ENCODE measurements around the gene RPS18. TPM values are rescaled to one million over a fixed set of nuclear protein-coding genes. Genes with fewer than 3 reads are reported as not detected.

Gene RPS18
- total and polyA plus RNA-seq, 9 of the 15 experiments (the other 6 are each of a cell fraction or from before 2014, with no cell fraction given) = 5,023 to 17,516 (median 8,131) TPM

DNA sequence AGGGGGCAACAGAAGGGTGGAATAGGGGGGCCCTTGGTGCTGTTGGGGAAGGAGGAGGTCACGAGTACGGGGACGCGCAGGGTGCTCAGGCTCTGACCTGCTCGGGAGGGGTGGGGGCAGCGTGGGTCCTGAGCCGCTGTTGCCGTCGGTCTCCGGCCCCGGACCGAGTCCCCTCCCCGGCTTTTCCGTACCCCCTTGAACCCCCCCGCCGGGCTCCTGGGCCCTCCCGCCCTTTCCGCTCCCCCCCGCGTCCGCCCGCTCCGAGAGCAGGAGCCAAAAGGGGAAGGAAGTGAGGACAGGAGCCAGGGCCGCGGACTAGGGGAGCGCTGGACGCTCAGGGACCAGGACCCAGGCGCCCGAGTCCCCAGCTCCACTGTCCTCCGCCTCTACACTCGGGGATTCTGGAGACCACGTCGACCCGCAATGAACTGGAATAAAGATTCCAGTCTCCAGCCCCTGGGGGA lies 26.9 kb downstream of the RPS18 start, which contains the start of gene RGL2 (continued):
- no peak for TF ChIP-seq CHD7 (IDR thresholded peaks at IDR 0.05; ENCODE audit: low read depth, low read length)
- TF ChIP-seq BDP1 (IDR thresholded peaks at IDR 0.05; ENCODE audit: insufficient read depth, insufficient read length) = no peak
- TF ChIP-seq GATA2 (CRISPR knock-in tag; IDR thresholded peaks at IDR 0.05) = no peak
- TF ChIP-seq, protein P1, sequence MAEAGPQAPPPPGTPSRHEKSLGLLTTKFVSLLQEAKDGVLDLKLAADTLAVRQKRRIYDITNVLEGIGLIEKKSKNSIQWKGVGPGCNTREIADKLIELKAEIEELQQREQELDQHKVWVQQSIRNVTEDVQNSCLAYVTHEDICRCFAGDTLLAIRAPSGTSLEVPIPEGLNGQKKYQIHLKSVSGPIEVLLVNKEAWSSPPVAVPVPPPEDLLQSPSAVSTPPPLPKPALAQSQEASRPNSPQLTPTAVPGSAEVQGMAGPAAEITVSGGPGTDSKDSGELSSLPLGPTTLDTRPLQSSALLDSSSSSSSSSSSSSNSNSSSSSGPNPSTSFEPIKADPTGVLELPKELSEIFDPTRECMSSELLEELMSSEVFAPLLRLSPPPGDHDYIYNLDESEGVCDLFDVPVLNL (CRISPR knock-in tag; IDR thresholded peaks at IDR 0.05; ENCODE audit: low read depth) = no peak
- no peak for TF ChIP-seq POLR3A (IDR thresholded peaks at IDR 0.05; ENCODE audit: borderline replicate concordance, extremely low read depth, insufficient read depth, insufficient read length)
- TF ChIP-seq WHSC1 (IDR thresholded peaks at IDR 0.05; ENCODE audit: low read length) = no peak
- TF ChIP-seq SNIP1 (IDR thresholded peaks at IDR 0.05; ENCODE audit: low read depth) = 0 out of 2 replicates have a peak, but pooled peaks have one; percentile 22
- no peak for TF ChIP-seq HNRNPH1 (optimal IDR thresholded peaks at IDR 0.05; ENCODE audit: low read depth, low read length)
- no peak for TF ChIP-seq CCAR2 (IDR thresholded peaks at IDR 0.05; ENCODE audit: low read depth, low read length)
- no peak for TF ChIP-seq MYC (IDR thresholded peaks at IDR 0.05; ENCODE audit: low read depth, low read length)
- no peak for TF ChIP-seq MYC (CRISPR knock-in tag; IDR thresholded peaks at IDR 0.05; ENCODE audit: borderline replicate concordance, low read depth)
- TF ChIP-seq HNRNPLL (IDR thresholded peaks at IDR 0.05; ENCODE audit: low read depth, low read length, poor library complexity, severe bottlenecking) = no peak
- no peak for TF ChIP-seq KLF1 (tag; IDR thresholded peaks at IDR 0.05)
- no peak for TF ChIP-seq ELF1 (tag; IDR thresholded peaks at IDR 0.05)
- no peak for TF ChIP-seq USF1 (CRISPR knock-in tag; IDR thresholded peaks at IDR 0.05)
- TF ChIP-seq SMAD1 (IDR thresholded peaks at IDR 0.05; ENCODE audit: low read depth, low read length, partially characterized antibody) = no peak

Measured in K562 (cell line).